DOHH2 (cell line): Measurements from ENCODE around the gene TSHZ2.

Experiments used
- CTCF ChIP-seq: fragments of 200-600 bp; sonication (generic); IDR thresholded peaks from one replicate; pipeline ENCODE4 v1.5.1; 2014; ENCODE audit warnings: antibody characterized with exemption, mild to moderate bottlenecking, low read depth, low read length; ENCODE audit not compliant: poor library complexity, severe bottlenecking
- EZH2phosphoT487 ChIP-seq: fragments of 200-600 bp; sonication (generic); IDR thresholded peaks from 2 replicates; pipeline ENCODE4 v1.6.1; 2017; ENCODE audit warnings: borderline replicate concordance, mild to moderate bottlenecking, antibody characterized with exemption, low read length, moderate library complexity, mixed read lengths

DNA sequence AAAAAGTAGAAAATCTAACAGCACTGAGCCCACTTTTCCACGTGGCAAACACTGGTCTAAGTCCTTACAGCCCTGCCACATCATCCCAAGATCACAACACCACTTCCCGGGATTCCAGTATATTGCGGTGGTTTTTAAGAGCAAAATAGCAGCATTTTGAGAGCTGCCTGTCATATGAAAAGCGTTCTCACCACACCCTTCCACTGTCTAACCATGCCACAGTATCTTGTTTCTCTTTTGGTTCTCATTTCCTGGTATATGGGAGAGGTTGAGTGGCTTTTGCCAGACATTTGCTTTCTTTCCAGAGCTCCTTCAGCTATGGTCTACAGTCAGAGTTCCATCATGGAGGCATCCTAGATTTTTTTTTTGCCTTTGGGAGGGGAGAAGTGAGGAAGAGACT, 243.0 kb downstream of the TSHZ2 start:
- no peak for TF ChIP-seq CTCF
- TF ChIP-seq EZH2phosphoT487: no peak
